ENCODE results near the gene TBCB.
"Not testable (repeated sequence)": the region's sequence is repeated elsewhere in the genome, so short reads cannot be mapped to it uniquely, and the experiment has no call there.

Gene TBCB

DNA sequence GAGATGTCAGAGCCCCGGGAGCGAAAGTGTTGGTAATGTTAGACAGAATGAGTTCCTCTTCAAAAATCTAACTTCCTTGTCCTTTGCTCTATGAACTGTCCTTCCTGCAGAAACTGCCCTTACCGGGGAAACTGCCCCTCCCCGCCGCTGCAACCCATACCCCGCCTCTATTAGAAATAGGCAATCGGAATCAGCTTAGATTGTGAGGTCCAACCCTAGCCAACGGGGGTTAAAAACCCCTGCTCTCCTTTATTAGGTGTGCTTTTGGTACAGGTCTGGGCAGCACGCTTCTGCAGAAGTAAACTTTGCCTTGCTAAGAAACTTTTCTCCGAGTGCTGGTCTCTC is 13.1 kb downstream of the TBCB start:
- in situ Hi-C loops (cut with HindIII; ENCODE audit: low sequenced_read_pairs): no loop called here
- TF ChIP-seq, protein P1, sequence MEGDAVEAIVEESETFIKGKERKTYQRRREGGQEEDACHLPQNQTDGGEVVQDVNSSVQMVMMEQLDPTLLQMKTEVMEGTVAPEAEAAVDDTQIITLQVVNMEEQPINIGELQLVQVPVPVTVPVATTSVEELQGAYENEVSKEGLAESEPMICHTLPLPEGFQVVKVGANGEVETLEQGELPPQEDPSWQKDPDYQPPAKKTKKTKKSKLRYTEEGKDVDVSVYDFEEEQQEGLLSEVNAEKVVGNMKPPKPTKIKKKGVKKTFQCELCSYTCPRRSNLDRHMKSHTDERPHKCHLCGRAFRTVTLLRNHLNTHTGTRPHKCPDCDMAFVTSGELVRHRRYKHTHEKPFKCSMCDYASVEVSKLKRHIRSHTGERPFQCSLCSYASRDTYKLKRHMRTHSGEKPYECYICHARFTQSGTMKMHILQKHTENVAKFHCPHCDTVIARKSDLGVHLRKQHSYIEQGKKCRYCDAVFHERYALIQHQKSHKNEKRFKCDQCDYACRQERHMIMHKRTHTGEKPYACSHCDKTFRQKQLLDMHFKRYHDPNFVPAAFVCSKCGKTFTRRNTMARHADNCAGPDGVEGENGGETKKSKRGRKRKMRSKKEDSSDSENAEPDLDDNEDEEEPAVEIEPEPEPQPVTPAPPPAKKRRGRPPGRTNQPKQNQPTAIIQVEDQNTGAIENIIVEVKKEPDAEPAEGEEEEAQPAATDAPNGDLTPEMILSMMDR (IDR thresholded peaks at IDR 0.05; ENCODE audit: low read depth, low read length): no peak
- peak overlapping the region; percentile 44 for H3K4me3 ChIP-seq (ENCODE audit: low read depth, low read length)
- no peak for DNase-seq (ENCODE audit: low read depth, low spot score)

DNA sequence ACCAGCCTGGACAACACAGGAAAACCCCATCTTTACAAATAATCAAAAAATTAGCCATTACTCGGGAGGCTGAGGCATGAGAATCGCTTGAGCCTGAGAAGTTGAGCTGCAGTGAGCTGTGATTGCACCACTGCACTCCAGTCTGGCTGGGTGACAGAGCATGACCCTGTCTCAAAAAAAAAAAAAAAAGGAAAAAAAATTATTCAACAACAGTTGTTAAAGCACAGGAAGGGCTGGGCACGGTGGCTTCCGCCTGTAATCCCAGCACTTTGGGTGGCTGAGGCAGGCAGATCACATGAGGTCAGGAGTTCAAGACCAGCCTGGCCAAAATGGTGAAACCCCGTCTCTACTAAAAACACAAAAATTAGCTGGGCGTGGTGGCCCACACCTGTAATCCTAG is 16.0 kb downstream of the TBCB start:
- DNase-seq (ENCODE audit: low read depth, low spot score); H3K4me3 ChIP-seq (ENCODE audit: low read depth, low read length); in situ Hi-C loops (cut with HindIII; ENCODE audit: low sequenced_read_pairs): not testable (repeated sequence)

DNA sequence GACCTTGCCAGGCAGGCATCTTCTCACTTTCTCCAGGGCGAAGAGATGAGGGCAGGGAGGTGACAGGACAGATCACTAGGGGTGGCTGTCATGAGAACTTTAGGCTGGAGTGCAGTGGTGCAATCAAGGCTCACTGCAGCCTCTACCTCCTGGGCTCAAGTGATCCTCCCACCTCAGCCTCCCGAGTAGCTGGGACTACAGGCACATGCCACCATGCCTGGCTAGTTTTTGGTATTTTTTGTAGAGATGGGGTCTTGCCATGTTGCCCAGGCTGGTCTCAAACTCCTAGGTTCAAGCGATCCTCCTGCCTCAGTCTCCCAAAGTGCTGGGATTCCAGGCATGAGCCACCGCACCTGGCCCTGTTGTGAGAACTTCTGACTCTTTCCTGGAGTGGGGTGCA is 19.6 kb downstream of the TBCB start:
- DNase-seq (ENCODE audit: low read depth, low spot score); in situ Hi-C loops (cut with HindIII; ENCODE audit: low sequenced_read_pairs); H3K4me3 ChIP-seq (ENCODE audit: low read depth, low read length): not testable (repeated sequence)

DNA sequence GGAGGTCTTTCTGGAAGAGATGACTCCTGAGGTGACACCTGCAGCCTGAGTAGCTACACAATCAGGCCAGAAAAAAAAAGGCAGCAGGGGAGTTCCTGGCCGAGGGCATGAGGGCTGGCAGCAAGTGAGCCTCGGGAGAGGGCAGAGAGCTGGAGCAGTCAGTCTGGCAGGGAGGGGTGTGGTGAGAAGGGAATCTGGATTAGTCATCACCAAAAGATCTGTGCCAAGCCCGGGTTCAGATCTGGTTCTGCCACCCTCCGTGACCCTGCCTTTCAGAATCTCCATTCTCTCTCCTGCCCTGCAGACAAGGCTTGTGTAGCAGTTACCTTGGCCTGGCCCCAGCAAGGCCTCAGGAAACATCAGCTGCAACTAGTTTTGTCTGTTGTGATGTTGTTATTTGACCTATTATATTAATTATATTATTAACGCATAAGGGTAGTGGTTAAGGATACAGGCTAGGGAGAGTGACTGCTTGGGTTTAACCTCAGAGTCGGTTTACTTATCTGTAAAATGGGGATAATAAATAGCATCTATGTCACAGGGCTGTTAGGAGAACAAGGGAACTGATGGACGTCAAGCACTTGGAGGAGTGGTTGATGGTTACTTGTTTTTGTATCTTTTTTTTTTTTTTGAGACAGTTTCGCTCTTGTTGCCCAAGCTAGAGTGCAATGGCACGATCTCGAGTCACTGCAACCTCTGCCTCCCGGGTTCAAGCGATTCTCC is 21.9 kb downstream of the TBCB start:
- no peak overlapping the region for H3K4me3 ChIP-seq (ENCODE audit: low read depth, low read length)
- DNase-seq (ENCODE audit: low read depth, low spot score): peak; percentile 46
- in situ Hi-C loops (cut with HindIII; ENCODE audit: low sequenced_read_pairs): no loop called here
- TF ChIP-seq, protein P1 (IDR thresholded peaks at IDR 0.05; ENCODE audit: low read depth, low read length): no peak

DNA sequence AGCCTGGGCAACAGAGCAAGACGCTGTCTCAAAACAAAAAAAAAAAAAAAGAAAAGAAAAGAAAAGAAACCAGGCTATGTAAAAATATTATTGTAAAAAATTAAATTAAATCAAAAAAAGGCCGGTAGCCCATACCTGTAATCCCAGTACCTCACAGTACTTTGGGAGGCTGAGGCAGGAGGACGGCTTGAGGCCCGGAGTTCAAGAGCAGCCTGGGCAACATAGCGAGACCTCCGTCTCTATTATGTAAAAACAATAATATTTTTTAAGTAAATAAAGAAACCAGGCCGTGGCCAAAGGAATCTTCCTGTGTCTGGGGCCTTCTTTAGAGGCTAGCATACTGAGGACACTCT is 23.8 kb downstream of the TBCB start:
- no peak for DNase-seq (ENCODE audit: low read depth, low spot score)
- H3K4me3 ChIP-seq (ENCODE audit: low read depth, low read length): peak overlapping the region; percentile 66
- TF ChIP-seq, protein P1 (IDR thresholded peaks at IDR 0.05; ENCODE audit: low read depth, low read length): no peak
- in situ Hi-C loops (cut with HindIII; ENCODE audit: low sequenced_read_pairs): no loop called here

DNA sequence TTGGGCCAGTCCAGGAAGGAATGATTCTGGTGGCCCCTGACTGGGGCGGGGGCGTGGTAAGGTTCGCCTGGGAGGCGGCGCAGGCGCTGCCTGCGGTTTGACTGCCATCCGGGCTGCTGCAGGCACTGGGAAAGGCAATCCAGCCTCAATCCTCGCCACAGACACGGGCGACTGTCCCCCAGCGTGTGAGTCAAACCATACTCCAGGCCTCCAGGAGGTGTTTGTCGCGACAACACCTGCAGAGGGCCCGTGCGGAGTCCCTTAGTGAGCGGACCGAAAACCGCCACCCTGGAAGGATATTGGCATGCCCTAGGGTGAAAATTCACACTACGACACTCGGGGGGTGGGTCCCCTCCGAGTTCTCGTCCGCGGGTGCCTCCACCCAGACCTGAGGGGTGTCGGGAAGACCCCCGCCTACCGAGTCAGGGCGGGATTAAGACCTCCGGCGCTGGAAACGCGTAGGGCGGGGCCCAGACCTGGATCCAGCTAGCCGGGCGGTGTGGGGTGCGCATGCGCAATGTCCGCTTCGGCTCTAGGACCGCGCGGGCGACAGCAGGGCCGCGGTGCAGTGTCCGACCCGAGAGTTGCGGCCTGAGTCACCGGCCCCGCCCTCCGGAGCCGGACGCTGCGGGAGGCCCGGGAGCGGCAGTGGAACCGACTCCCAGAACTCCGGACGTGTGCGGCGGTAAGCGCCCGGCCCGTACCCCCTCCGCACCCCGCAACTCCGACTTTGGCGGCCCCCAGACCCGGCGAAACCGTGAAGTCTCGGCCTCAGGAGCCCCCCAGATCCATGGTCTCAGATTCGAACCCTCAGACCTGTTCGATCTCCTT is 24.4 kb downstream of the TBCB start, which contains the start of gene CAPNS1:
Gene CAPNS1 (plus strand): TSS at position 594 of the 831 bp plus-strand sequence. CDS start 946 bp downstream, outside the sequence.
- TF ChIP-seq, protein P1 (IDR thresholded peaks at IDR 0.05; ENCODE audit: low read depth, low read length): no peak
- peak; percentile 97 for DNase-seq (ENCODE audit: low read depth, low spot score)
- in situ Hi-C loops (cut with HindIII; ENCODE audit: low sequenced_read_pairs): no loop called here
- H3K4me3 ChIP-seq (ENCODE audit: low read depth, low read length): peak within 1 kb of the TSS; percentile 66

DNA sequence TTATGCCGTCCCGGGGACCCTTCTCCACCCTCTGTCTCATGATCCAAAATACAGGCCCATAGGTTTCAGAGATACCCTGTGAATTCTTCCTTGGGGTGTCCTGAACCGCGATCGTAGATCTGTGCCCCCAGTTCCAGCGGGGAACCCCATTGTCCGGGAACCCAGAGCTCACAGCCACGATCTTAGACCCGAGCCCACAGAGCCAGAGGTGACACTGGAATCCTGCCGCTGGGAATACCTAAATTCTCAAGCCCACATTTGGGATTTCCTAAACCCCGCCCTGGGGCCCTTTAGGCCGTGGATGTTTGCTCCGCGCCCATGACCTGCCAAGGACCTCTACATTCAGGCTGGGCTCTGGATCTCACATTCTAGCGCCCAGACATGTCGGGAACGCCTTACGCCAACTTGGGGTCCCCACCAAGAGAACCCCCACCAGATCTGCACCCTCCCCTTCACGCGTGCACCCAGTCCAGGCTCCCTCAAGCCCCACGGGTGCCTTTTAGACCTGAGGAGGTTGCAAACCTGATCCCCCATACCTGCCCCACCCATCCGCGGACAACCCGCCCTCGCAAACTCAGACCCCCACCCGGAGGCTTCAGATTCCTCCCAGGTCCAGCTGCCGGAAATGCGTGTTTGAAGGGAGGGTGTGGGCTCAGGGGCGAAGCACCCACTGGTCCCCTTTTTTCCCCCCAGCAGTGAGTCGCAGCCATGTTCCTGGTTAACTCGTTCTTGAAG is 25.2 kb downstream of the TBCB start:
- in situ Hi-C loops (cut with HindIII; ENCODE audit: low sequenced_read_pairs): no loop called here
- TF ChIP-seq, protein P1 (IDR thresholded peaks at IDR 0.05; ENCODE audit: low read depth, low read length): no peak
- peak; percentile 65 for DNase-seq (ENCODE audit: low read depth, low spot score)
- peak overlapping the region; percentile 66 for H3K4me3 ChIP-seq (ENCODE audit: low read depth, low read length)
